Measurements from ENCODE around the gene MYO18B. TPM values are rescaled to one million over a fixed set of nuclear protein-coding genes. Genes with fewer than 3 reads are reported as not detected.

Gene MYO18B
- total RNA-seq, 1 experiment from 2014 or later: not detected

DNA sequence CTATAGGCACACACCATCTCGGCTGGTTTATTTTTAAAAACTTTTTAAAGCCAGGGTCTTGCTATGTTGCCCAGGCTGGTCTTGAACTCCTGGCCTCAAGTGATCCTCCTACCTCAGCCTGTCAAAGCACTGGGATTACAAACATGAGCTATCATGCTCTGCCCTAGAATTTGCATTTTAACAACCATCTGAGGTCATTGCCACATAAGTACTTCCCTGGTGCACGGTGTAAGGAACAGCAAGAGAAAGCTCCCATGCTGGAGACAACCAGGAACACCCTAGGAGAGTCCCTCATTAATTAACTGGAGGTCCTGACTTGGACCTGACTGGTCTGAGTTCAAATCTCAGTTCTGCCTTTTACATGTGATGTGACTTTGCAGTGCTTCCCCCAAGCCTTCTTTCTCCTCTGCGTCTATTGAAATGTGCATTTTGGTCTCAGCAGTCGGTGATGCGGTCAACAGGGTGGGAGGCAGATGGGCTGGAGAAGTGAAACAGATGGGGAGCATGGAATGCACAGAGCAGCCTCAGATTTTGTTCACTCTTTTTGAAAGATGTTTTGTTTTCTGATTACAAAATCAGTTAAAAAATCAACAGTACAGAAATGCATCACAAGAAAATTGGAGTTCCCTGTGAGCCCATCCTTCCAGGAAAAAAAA, 146.5 kb downstream of the MYO18B start:
- Histone ChIP-seq H3K36me3 (ENCODE audit: low read depth, low read length) (no peaks in the 10 kb centered on the region), H3K27ac (ENCODE audit: low read length) (no peak overlapping the region), H3K27me3 (ENCODE audit: low read length) (no peaks in the 10 kb centered on the region), H3K9me3 (ENCODE audit: low read length) (no peaks in the 10 kb centered on the region), H3F3A (ENCODE audit: low read length, unreplicated experiment) (no peaks in the 10 kb centered on the region), H2AFZ (ENCODE audit: low read length) (no peak overlapping the region), H3K79me2 (ENCODE audit: low read length) (no peaks in the 10 kb centered on the region), H4K20me1 (ENCODE audit: low read length) (no peaks in the 10 kb centered on the region), H3K4me3 (ENCODE audit: low read length) (no peak overlapping the region), H3K4me1 (ENCODE audit: insufficient read depth, low read length) (no peaks in the 10 kb centered on the region), H3K9ac (ENCODE audit: low read length) (no peak overlapping the region), H3K4me2 (ENCODE audit: low read length) (no peak overlapping the region), H3K9me2 (replicated peaks; ENCODE audit: low read length) (no peaks in the 10 kb centered on the region)
- POLR2A ChIA-PET (ENCODE audit: unreplicated experiment): no interaction called here
- DNase-seq: no peak
- no TSS peak for BruUV-seq (replicated peaks)
- intact Hi-C loops (cut with micrococcal nuclease): no loop called here
- no peak for ATAC-seq
- TF ChIP-seq EZH2phosphoT487 (IDR thresholded peaks at IDR 0.05; ENCODE audit: borderline replicate concordance, low read length) (no peak), EZH2 (IDR thresholded peaks at IDR 0.05; ENCODE audit: low read length, unreplicated experiment) (no peak)
- TF ChIP-seq, protein P1, sequence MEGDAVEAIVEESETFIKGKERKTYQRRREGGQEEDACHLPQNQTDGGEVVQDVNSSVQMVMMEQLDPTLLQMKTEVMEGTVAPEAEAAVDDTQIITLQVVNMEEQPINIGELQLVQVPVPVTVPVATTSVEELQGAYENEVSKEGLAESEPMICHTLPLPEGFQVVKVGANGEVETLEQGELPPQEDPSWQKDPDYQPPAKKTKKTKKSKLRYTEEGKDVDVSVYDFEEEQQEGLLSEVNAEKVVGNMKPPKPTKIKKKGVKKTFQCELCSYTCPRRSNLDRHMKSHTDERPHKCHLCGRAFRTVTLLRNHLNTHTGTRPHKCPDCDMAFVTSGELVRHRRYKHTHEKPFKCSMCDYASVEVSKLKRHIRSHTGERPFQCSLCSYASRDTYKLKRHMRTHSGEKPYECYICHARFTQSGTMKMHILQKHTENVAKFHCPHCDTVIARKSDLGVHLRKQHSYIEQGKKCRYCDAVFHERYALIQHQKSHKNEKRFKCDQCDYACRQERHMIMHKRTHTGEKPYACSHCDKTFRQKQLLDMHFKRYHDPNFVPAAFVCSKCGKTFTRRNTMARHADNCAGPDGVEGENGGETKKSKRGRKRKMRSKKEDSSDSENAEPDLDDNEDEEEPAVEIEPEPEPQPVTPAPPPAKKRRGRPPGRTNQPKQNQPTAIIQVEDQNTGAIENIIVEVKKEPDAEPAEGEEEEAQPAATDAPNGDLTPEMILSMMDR (conservative IDR thresholded peaks at IDR 0.05; ENCODE audit: low read depth, low read length): no peak
- CTCF ChIA-PET: no interaction called here

DNA sequence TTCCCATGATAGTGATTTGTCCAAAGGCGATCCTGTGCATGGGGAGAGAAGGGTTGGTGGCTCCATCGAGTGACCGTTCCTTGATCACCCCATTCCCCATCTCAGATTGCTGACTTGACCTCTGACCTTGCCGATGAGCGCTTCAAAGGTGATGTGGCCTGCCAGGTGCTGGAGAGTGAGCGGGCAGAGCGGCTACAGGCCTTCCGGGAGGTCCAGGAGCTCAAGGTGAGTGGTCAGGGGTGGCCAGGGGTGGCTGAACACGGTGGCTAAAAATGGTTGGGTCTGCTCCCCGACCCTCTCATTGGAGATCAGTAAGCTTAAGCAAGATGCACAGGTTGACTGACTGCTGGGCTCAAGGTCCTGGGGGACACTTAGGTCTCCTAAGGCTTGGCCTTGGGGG, 148.7 kb downstream of the MYO18B start:
- Histone ChIP-seq H3K9me2 (replicated peaks; ENCODE audit: low read length) (no peaks in the 10 kb centered on the region), H3F3A (ENCODE audit: low read length, unreplicated experiment) (no peaks in the 10 kb centered on the region), H3K27me3 (ENCODE audit: low read length) (no peaks in the 10 kb centered on the region), H3K36me3 (ENCODE audit: low read depth, low read length) (no peaks in the 10 kb centered on the region), H3K27ac (ENCODE audit: low read length) (no peak overlapping the region), H3K79me2 (ENCODE audit: low read length) (no peaks in the 10 kb centered on the region), H3K4me3 (ENCODE audit: low read length) (no peak overlapping the region), H3K4me2 (ENCODE audit: low read length) (no peak overlapping the region), H2AFZ (ENCODE audit: low read length) (no peak overlapping the region), H4K20me1 (ENCODE audit: low read length) (no peaks in the 10 kb centered on the region), H3K9ac (ENCODE audit: low read length) (no peak overlapping the region), H3K9me3 (ENCODE audit: low read length) (no peaks in the 10 kb centered on the region), H3K4me1 (ENCODE audit: insufficient read depth, low read length) (no peaks in the 10 kb centered on the region)
- DNase-seq (no peak), ATAC-seq (no peak)
- intact Hi-C loops (cut with micrococcal nuclease): no loop called here
- no TSS peak for BruUV-seq (replicated peaks)
- TF ChIP-seq EZH2 (IDR thresholded peaks at IDR 0.05; ENCODE audit: low read length, unreplicated experiment) (no peak), EZH2phosphoT487 (IDR thresholded peaks at IDR 0.05; ENCODE audit: borderline replicate concordance, low read length) (no peak)
- TF ChIP-seq, protein P1 (conservative IDR thresholded peaks at IDR 0.05; ENCODE audit: low read depth, low read length): no peak
- ChIA-PET CTCF (no interaction called here), POLR2A (ENCODE audit: unreplicated experiment) (no interaction called here)

DNA sequence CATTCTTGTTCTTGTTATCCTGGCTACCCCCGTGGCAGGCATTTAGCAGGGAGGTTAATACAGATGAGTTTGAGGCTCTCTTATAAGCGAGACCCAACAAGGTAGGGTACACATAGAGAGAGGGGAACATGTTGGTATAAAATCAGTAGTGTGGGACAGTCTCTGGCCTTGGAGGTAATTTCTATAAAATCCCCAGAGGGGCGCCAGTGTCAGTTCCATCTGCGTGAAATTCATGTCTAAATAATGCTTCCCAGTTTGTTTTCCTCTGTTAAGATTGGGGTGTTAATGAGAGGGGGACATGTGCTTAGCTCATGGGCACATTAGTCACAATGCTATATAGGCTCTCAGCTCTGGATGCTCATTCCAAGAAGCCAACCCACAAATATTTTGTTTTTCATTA, 150.7 kb downstream of the MYO18B start:
- POLR2A ChIA-PET (ENCODE audit: unreplicated experiment): no interaction called here

More for the DNA sequence above, 150.7 kb downstream of the MYO18B start:
- BruUV-seq (replicated peaks): no TSS peak
- CTCF ChIA-PET: no interaction called here
- no peak overlapping the region for H3K27ac ChIP-seq (ENCODE audit: low read length)
- intact Hi-C loops (cut with micrococcal nuclease): no loop called here
- TF ChIP-seq EZH2phosphoT487 (IDR thresholded peaks at IDR 0.05; ENCODE audit: borderline replicate concordance, low read length) (no peak), EZH2 (IDR thresholded peaks at IDR 0.05; ENCODE audit: low read length, unreplicated experiment) (no peak)
- TF ChIP-seq, protein P1 (conservative IDR thresholded peaks at IDR 0.05; ENCODE audit: low read depth, low read length): no peak
- DNase-seq (no peak), ATAC-seq (no peak)
- H3K36me3 ChIP-seq (ENCODE audit: low read depth, low read length): no peaks in the 10 kb centered on the region
- H3K4me3 ChIP-seq (ENCODE audit: low read length): no peak overlapping the region
- H3K4me1 ChIP-seq (ENCODE audit: insufficient read depth, low read length): no peaks in the 10 kb centered on the region
- H2AFZ ChIP-seq (ENCODE audit: low read length): no peak overlapping the region
- no peak overlapping the region for H3K4me2 ChIP-seq (ENCODE audit: low read length)
- H3K27me3 ChIP-seq (ENCODE audit: low read length): no peaks in the 10 kb centered on the region
- H3F3A ChIP-seq (ENCODE audit: low read length, unreplicated experiment): no peaks in the 10 kb centered on the region
- no peaks in the 10 kb centered on the region for H3K9me2 ChIP-seq (replicated peaks; ENCODE audit: low read length)
- H4K20me1 ChIP-seq (ENCODE audit: low read length): no peaks in the 10 kb centered on the region
- no peaks in the 10 kb centered on the region for H3K9me3 ChIP-seq (ENCODE audit: low read length)
- H3K9ac ChIP-seq (ENCODE audit: low read length): no peak overlapping the region
- no peaks in the 10 kb centered on the region for H3K79me2 ChIP-seq (ENCODE audit: low read length)

Data from PC-3 (cell line).